Gastroesophageal sphincter (tissue), 4 donors: Measurements from ENCODE around the gene CEBPB. TPM values are rescaled to one million over a fixed set of nuclear protein-coding genes. Genes with fewer than 3 reads are reported as not detected.

Experiments
- ATAC-seq: fragments of 150-250 bp; one replicate; pipeline ENCODE4 v1.9.1; 2016; ENCODE audit warnings: mild to moderate bottlenecking, moderate library complexity
- H3K27ac ChIP-seq, 4 donors: fragments of 200-600 bp; sonication (generic) in 3 of 4; 1 replicate in 3 of 4; 2 replicates in 1 of 4; pipeline ENCODE4 v1.5.1; 2016 to 2019
- H3K27me3 ChIP-seq: fragments of 200-600 bp; sonication (generic); one replicate; pipeline ENCODE4 v1.5.1; 2019
- H3K36me3 ChIP-seq, 2 donors: fragments of 200-600 bp; sonication (generic); one replicate each; pipeline ENCODE4 v1.5.1; 2019; ENCODE audit warnings: control low read depth in 1 of 2
- H3K4me1 ChIP-seq, 3 donors: fragments of 200-600 bp; sonication (generic); 1 replicate in 2 of 3; 2 replicates in 1 of 3; pipeline ENCODE4 v1.5.1; 2016 to 2019; ENCODE audit warnings: control low read depth in 2 of 3
- H3K4me3 ChIP-seq, 2 donors: fragments of 200-600 bp; sonication (generic); one replicate each; pipeline ENCODE4 v1.5.1; 2019; ENCODE audit warnings: mild to moderate bottlenecking in 1 of 2, moderate library complexity in 1 of 2
- H3K9me3 ChIP-seq, 3 donors: fragments of 200-600 bp; sonication (generic); one replicate each; pipeline ENCODE4 v1.5.1; 2017 to 2019; ENCODE audit warnings: control low read depth in 2 of 3
- EP300 ChIP-seq: sonication (generic); formaldehyde crosslinking; IDR thresholded peaks from one replicate; pipeline ENCODE4 v1.6.1; 2017; ENCODE audit warnings: antibody characterized with exemption, mild to moderate bottlenecking
- POLR2A ChIP-seq, 2 donors: fragments of 450-650 bp; IDR thresholded peaks; one replicate each; pipeline ENCODE4 v1.6.1; 2017; ENCODE audit warnings: antibody characterized with exemption in 2 of 2, mild to moderate bottlenecking in 2 of 2, moderate library complexity in 1 of 2
- POLR2AphosphoS5 ChIP-seq: sonication (generic); formaldehyde crosslinking; IDR thresholded peaks from one replicate; pipeline ENCODE4 v1.6.1; 2017; ENCODE audit warnings: antibody characterized with exemption
- WGBS, 2 donors: methylation state at CpG; one replicate each; pipeline ENCODE4 v1.1.5; 2018; ENCODE audit warnings: low coverage in 1 of 2; 5-methylcytosine and 5-hydroxymethylcytosine counted together
- total RNA-seq, 4 donors: library from RNA; depleted of rRNA; stranded (reverse); fragments of >200 nt; gene quantifications; one replicate each; pipeline ENCODE4 v1.1.0, GENCODE V29; 2016
- TF ChIP-seq, protein P1 (sequence below), 4 experiments: fragments of 200-600 bp in 2 of 4; fragments of 450-650 bp in 2 of 4; sonication (generic) in 1 of 4; IDR thresholded peaks; one replicate each; pipeline ENCODE4 v1.5.1; 2017 to 2019; ENCODE audit warnings: antibody characterized with exemption in 4 of 4, mild to moderate bottlenecking in 2 of 4, moderate library complexity in 2 of 4

Gene CEBPB
- total RNA-seq, 4 donors from 2014 or later = 85.2 to 125 (median 108) TPM

DNA sequence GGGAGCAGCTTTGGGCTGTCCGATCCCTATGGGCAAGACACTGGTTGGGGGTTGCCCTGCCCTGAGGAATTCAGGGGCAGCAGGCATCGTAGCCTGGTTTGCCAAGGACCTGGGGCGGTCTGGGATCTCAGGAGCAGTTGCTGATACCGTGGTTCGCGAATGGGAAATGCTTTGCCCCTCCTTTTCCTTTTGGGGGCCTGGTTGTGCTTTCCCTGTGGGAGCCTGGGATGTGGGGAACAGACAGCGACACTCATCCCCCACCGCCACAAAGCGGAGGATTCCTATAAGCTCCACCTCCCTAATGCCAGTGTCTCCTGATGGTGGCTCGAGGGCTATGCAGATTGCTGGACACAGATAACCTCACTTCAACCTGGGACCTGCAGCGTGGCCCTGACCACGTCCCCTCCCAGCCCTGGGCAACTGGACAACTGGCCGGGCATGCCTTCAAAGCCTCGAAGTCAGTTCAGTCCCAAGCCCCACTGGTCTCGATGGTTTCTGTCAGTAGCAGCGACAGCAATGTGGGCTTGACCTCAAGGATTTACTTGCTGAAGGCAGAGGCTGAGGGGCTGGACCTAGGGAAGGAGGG lies 3.3 kb downstream of the CEBPB start:
- 33 to 83% methylated on average over 3 of the region's 16 CpGs for WGBS, 2 donors
- TF ChIP-seq EP300 (no peak), POLR2AphosphoS5 (no peak), POLR2A (IDR thresholded peaks at IDR 0.05) (peak in 1 of 2 donors; percentile 8)

DNA sequence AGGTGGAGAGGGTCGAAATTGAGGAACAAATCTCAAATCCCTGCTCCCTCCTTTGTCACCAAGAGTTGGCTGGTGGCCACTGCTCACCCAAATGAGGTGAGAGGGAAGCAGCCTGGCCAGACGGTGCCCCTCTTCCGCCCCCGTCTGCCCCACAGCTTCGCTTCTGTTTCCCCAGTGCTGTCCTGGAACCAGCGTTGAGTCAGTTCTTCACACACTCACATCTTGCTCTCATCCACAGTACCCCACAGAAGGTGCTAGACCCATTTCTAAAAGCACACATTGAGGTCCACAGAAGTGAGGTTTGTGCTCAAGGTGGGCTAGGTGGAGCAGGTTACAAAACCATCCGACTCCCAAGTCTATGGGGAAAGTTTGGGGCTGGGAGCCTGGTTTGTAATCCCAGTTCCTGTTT lies 3.8 kb downstream of the CEBPB start:
- peaks cover 0 to 39% (median 8%) of the 10 kb centered on the region in 3 donors for H3K4me1 ChIP-seq
- no peak for TF ChIP-seq EP300
- TF ChIP-seq POLR2AphosphoS5 = peak; percentile 16
- peak overlapping the region in 3 of 4 donors; percentile 99 to 100 (median 100) for H3K27ac ChIP-seq
- no peaks in the 10 kb centered on the region for H3K27me3 ChIP-seq
- H3K9me3 ChIP-seq = peaks cover 0 to 1% (median 0%) of the 10 kb centered on the region in 3 donors
- no peak for ATAC-seq
- peaks cover 0 to 25% of the 10 kb centered on the region in 2 donors for H3K36me3 ChIP-seq
- peak overlapping the region in 1 of 2 donors; percentile 97 for H3K4me3 ChIP-seq
- 54 to 95% methylated on average over 2 to 3 of the region's 7 CpGs for WGBS, 2 donors

More for the DNA sequence above, 3.3 kb downstream of the CEBPB start:
- H3K27me3 ChIP-seq = no peaks in the 10 kb centered on the region
- peak overlapping the region; percentile 0 to 100 (median 100) for H3K27ac ChIP-seq
- no peak for ATAC-seq
- H3K9me3 ChIP-seq = no peaks in the 10 kb centered on the region
- peaks cover 0 to 44% (median 8%) of the 10 kb centered on the region in 3 donors for H3K4me1 ChIP-seq
- H3K36me3 ChIP-seq = peaks cover 0 to 25% of the 10 kb centered on the region in 2 donors
- H3K4me3 ChIP-seq = peak overlapping the region; percentile 71 to 97

DNA sequence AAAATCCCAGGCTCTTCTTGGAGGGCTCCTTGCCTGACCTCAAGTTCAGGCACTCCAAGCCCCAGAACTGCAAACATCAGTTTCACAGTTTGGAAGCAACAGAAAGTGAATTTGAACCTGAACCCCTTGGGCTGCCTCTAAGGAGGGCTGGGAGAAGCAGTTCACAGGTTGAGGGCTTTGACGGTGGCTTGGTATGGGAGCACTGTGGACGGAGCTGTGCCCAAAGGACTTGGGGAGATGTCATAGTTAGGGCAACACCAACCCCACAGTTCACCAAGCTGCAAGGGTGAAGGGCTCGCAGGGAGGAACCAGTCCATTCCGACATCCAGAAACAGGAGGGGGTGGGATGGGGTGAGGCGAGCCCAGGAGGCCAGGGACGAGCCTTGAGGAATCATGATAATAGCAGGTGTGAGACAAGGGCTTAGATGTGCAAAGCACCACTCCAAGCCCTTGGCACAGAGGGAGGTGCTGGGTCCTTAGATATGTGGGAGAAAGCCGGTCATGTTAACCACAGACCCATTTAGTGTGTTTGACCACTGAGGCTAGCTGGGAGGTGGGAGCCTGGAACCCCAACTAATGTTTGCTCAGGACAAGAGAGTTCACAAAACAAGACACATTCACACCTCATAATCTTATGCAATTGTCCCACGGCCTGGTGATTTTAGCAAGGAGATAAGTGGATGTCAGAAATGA lies 4.3 kb downstream of the CEBPB start:
- TF ChIP-seq EP300 = no peak
- no peak for TF ChIP-seq POLR2AphosphoS5
- peak; percentile 0 to 11 for TF ChIP-seq POLR2A (IDR thresholded peaks at IDR 0.05)
- TF ChIP-seq, protein P1, sequence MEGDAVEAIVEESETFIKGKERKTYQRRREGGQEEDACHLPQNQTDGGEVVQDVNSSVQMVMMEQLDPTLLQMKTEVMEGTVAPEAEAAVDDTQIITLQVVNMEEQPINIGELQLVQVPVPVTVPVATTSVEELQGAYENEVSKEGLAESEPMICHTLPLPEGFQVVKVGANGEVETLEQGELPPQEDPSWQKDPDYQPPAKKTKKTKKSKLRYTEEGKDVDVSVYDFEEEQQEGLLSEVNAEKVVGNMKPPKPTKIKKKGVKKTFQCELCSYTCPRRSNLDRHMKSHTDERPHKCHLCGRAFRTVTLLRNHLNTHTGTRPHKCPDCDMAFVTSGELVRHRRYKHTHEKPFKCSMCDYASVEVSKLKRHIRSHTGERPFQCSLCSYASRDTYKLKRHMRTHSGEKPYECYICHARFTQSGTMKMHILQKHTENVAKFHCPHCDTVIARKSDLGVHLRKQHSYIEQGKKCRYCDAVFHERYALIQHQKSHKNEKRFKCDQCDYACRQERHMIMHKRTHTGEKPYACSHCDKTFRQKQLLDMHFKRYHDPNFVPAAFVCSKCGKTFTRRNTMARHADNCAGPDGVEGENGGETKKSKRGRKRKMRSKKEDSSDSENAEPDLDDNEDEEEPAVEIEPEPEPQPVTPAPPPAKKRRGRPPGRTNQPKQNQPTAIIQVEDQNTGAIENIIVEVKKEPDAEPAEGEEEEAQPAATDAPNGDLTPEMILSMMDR (IDR thresholded peaks at IDR 0.05) = no peak
- H3K36me3 ChIP-seq = peaks cover 0 to 25% of the 10 kb centered on the region in 2 donors
- 73 to 80% methylated on average over 3 of the region's 8 CpGs for WGBS, 2 donors
- peaks cover 0 to 4% (median 0%) of the 10 kb centered on the region in 3 donors for H3K9me3 ChIP-seq
- no peak for ATAC-seq
- no peaks in the 10 kb centered on the region for H3K27me3 ChIP-seq
- peaks cover 0 to 33% (median 8%) of the 10 kb centered on the region in 3 donors for H3K4me1 ChIP-seq
- H3K4me3 ChIP-seq = peak overlapping the region in 1 of 2 donors; percentile 97
- H3K27ac ChIP-seq = peak overlapping the region in 3 of 4 donors; percentile 99 to 100 (median 100)

DNA sequence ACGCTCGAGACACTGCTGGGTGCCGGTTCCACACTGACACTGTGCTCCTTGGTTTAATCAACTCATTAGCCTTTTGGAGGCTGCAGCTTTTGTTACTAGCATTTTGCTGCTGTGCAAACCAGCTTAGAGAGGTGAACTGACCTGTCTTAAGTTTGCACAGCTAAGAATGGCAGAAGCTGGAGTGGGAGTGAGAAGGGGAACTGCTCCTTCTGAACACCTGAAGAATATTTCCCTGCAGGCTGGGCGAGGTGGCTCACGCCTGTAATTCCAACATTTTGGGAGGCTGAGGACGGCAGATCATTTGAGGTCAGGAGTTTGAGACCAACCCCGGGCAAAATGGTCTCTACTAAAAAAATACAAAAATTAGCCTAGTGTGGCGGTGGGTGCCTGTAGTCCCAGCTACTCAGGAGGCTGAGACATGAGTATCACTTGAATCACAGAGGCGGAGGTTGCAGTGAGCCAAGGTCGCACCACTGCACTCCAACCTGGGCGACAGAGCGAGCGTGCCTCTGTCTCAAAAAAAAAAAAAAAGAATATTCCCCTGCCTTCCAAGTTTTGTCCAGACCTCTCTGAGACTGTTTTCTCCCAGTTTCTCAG lies 5.0 kb downstream of the CEBPB start:
- H3K4me1 ChIP-seq = peaks cover 0 to 30% (median 8%) of the 10 kb centered on the region in 3 donors
- peaks cover 0 to 4% (median 0%) of the 10 kb centered on the region in 3 donors for H3K9me3 ChIP-seq
- peak overlapping the region in 1 of 2 donors; percentile 97 for H3K4me3 ChIP-seq
- TF ChIP-seq POLR2A (IDR thresholded peaks at IDR 0.05) (peak in 1 of 2 donors; percentile 4), EP300 (no peak)
- peaks cover 0 to 25% of the 10 kb centered on the region in 2 donors for H3K36me3 ChIP-seq
- 86% methylated on average over 5 to 13 of the region's 13 CpGs for WGBS, 2 donors
- H3K27me3 ChIP-seq = no peaks in the 10 kb centered on the region
- peak overlapping the region in 3 of 4 donors; percentile 99 to 100 (median 100) for H3K27ac ChIP-seq
- no peak for ATAC-seq

DNA sequence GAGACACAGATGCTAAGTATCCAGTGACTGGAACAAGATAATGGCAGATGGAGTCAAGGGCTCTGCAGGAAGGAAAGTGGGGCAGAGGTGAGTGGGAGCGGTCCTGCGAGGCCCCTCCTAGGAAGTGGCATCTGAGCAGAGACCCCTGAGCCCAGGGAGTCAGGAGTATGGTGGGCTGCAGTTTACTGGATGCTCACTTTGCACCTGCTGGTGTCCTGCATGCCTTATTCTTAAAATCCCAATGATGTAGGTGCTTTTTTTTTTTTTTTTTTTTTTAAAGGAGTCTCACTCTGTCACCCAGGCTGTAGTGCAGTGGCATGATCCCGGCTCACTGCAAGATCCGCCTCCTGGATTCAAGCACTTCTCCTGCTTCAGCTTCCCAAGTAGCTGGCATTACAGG lies 5.6 kb downstream of the CEBPB start:
- peaks cover 0 to 30% (median 8%) of the 10 kb centered on the region in 3 donors for H3K4me1 ChIP-seq
- no peak overlapping the region for H3K4me3 ChIP-seq
- peaks cover 0 to 4% (median 0%) of the 10 kb centered on the region in 3 donors for H3K9me3 ChIP-seq
- peak overlapping the region in 1 of 4 donors; percentile 100 for H3K27ac ChIP-seq
- WGBS, 2 donors = 80 to 98% methylated on average over 1 to 4 of the region's 4 CpGs
- peaks cover 0 to 25% of the 10 kb centered on the region in 2 donors for H3K36me3 ChIP-seq
- no peak for ATAC-seq
- H3K27me3 ChIP-seq = no peaks in the 10 kb centered on the region
- TF ChIP-seq POLR2AphosphoS5 = no peak
- TF ChIP-seq EP300 = no peak
- TF ChIP-seq, protein P1 (IDR thresholded peaks at IDR 0.05) = no peak
- TF ChIP-seq POLR2A (IDR thresholded peaks at IDR 0.05) = no peak

DNA sequence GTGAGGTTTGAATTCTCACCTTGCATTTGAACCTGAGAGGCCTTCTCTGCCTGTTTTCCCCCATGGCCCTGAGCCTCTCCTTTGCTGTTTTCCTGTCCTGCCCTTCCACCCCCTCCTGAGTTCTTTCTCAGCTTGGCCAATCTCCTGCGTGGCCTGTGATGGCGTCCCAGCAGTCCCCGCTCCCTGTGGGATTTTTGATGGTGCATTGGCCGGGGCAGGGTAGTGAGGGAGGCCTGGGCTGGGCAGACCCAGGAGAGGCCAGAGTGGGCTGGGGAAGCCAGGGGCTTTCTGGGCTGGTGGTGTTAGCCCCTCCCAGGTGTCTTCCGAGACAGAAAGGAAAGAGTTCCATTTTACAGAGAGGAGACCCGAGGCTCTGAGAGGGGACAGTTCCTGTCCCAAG lies 6.3 kb downstream of the CEBPB start:
- Histone ChIP-seq H3K4me1 (peaks cover 0 to 30% (median 8%) of the 10 kb centered on the region in 3 donors), H3K36me3 (peaks cover 0 to 25% of the 10 kb centered on the region in 2 donors), H3K9me3 (peaks cover 0 to 4% (median 0%) of the 10 kb centered on the region in 3 donors), H3K27ac (peak overlapping the region in 1 of 4 donors; percentile 100), H3K27me3 (no peaks in the 10 kb centered on the region), H3K4me3 (no peak overlapping the region)
- WGBS, 2 donors = 58% methylated on average over 2 of the region's 6 CpGs; no CpG with 5 or more reads in 1 of the 2 donors
- ATAC-seq = peak; percentile 2
- TF ChIP-seq POLR2A (IDR thresholded peaks at IDR 0.05) = no peak
- TF ChIP-seq, protein P1 (IDR thresholded peaks at IDR 0.05) = no peak
- no peak for TF ChIP-seq EP300
- no peak for TF ChIP-seq POLR2AphosphoS5
